PC-3 (cell line): ENCODE measurements around the gene HPF1. TPM values are rescaled to one million over a fixed set of nuclear protein-coding genes. Genes with fewer than 3 reads are reported as not detected.

ENCODE experiments used
- ATAC-seq: fragments of 200-7000 bp; cut with Tn5 transposase; 2 replicates; pipeline ENCODE4 v1.9.1; 2020; ENCODE audit warnings: mild to moderate bottlenecking, moderate library complexity
- BruUV-seq: library from RNA; stranded (reverse); fragments of 400-500 nt; replicated peaks from 2 replicates; lab custom pipeline; 2021; lab: Mats Ljungman, UMichigan
- CTCF ChIA-PET: fragments of 300-600 bp; sonication (Branson Sonifier 250); formaldehyde crosslinking; loops from one replicate; lab custom pipeline; 2022; ENCODE audit warnings: antibody characterized with exemption; lab: Charles Lee
- POLR2A ChIA-PET: fragments of 300-600 bp; sonication (Branson Sonifier 250); formaldehyde crosslinking; loops from one replicate; lab custom pipeline; 2022; ENCODE audit warnings: antibody characterized with exemption; ENCODE audit not compliant: unreplicated experiment; lab: Charles Lee
- DNase-seq: peaks from one replicate; pipeline ENCODE4 v3.0.0-alpha.2; 2015
- H2AFZ ChIP-seq: fragments of 300-600 bp; sonication (generic); 2 replicates; pipeline ENCODE4 v1.6.0; 2016; ENCODE audit warnings: antibody characterized with exemption, low read length
- H3F3A ChIP-seq: fragments of 300-600 bp; sonication (generic); one replicate; pipeline ENCODE4 v1.6.0; 2017; ENCODE audit warnings: antibody characterized with exemption, low read length, control low read depth, mild to moderate bottlenecking; ENCODE audit not compliant: unreplicated experiment
- H3K27ac ChIP-seq: fragments of 300-600 bp; sonication (generic); 2 replicates; pipeline ENCODE4 v1.5.1; 2016; ENCODE audit warnings: mild to moderate bottlenecking, low read length
- H3K27me3 ChIP-seq: fragments of 300-600 bp; sonication (generic); 2 replicates; pipeline ENCODE4 v1.6.1; 2016; ENCODE audit warnings: low read length, mixed read lengths
- H3K36me3 ChIP-seq: fragments of 300-600 bp; sonication (generic); 2 replicates; pipeline ENCODE4 v1.6.1; 2016; ENCODE audit warnings: low read depth, mixed run types, low read length, mixed read lengths
- H3K4me1 ChIP-seq: fragments of 300-600 bp; sonication (generic); 2 replicates; pipeline ENCODE4 v1.5.1; 2016; ENCODE audit warnings: low read length; ENCODE audit not compliant: insufficient read depth
- H3K4me2 ChIP-seq: fragments of 300-600 bp; sonication (generic); 2 replicates; pipeline ENCODE4 v1.6.0; 2016; ENCODE audit warnings: low read length
- H3K4me3 ChIP-seq: fragments of 300-600 bp; sonication (generic); 2 replicates; pipeline ENCODE4 v1.5.1; 2016; ENCODE audit warnings: mild to moderate bottlenecking, low read length, mixed read lengths
- H3K79me2 ChIP-seq: fragments of 300-600 bp; sonication (generic); 2 replicates; pipeline ENCODE4 v1.6.1; 2017; ENCODE audit warnings: low read length, mixed read lengths
- H3K9ac ChIP-seq: fragments of 300-600 bp; sonication (generic); 2 replicates; pipeline ENCODE4 v1.6.0; 2016; ENCODE audit warnings: mild to moderate bottlenecking, low read length
- H3K9me2 ChIP-seq: fragments of 300-600 bp; sonication (generic); replicated peaks from 2 replicates; pipeline ENCODE4 v1.6.1; 2016; ENCODE audit warnings: mixed run types, low read length, mixed read lengths
- H3K9me3 ChIP-seq: fragments of 300-600 bp; sonication (generic); 2 replicates; pipeline ENCODE4 v1.6.1; 2016; ENCODE audit warnings: low read length, mixed read lengths
- H4K20me1 ChIP-seq: fragments of 300-600 bp; sonication (generic); 2 replicates; pipeline ENCODE4 v1.6.1; 2016; ENCODE audit warnings: low read length, mixed read lengths
- EZH2 ChIP-seq: fragments of 300-600 bp; sonication (generic); IDR thresholded peaks from one replicate; pipeline ENCODE4 v1.6.1; 2017; ENCODE audit warnings: antibody characterized with exemption, mild to moderate bottlenecking, low read length; ENCODE audit not compliant: unreplicated experiment
- EZH2phosphoT487 ChIP-seq: fragments of 300-600 bp; sonication (generic); IDR thresholded peaks from 2 replicates; pipeline ENCODE4 v1.6.1; 2018; ENCODE audit warnings: mild to moderate bottlenecking, antibody characterized with exemption, low read length, borderline replicate concordance
- intact Hi-C: fragments of 100-400 bp; cut with micrococcal nuclease; formaldehyde crosslinking; loops from 2 replicates; pipeline ENCODE4 v1.9.0; 2023
- total RNA-seq: library from RNA; depleted of rRNA; stranded (reverse); fragments of >200 nt; gene quantifications from 2 replicates; pipeline ENCODE4 v1.2.3, GENCODE V29; 2014
- TF ChIP-seq, protein P1 (sequence below): fragments of 300-600 bp; sonication (generic); conservative IDR thresholded peaks from 2 replicates; pipeline ENCODE4 v1.5.1; 2017; ENCODE audit warnings: antibody characterized with exemption, low read depth, mild to moderate bottlenecking, low read length

Gene HPF1
- total RNA-seq, 1 experiment from 2014 or later = 10.6 TPM

DNA sequence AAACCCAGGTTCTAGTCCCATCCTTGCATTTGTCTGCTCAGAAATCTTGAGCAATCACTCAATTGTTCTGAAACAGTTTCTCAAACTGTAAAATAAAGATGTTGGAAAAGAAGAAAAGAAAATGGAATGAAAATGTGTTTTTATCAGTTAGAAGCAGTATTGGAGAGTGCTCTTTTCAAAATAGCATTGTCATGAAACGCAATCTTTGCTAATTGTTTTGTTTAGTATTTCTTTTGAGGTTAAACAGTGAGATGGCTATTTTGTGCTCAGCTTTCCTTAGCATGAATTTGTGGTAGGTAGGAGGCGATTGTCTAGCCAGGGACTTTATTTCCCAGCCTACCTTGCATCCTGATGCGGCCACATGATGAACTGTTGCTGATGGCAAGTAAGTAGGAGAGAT lies 10.6 kb upstream of the HPF1 start:
- no peak overlapping the region for H3K4me3 ChIP-seq

DNA sequence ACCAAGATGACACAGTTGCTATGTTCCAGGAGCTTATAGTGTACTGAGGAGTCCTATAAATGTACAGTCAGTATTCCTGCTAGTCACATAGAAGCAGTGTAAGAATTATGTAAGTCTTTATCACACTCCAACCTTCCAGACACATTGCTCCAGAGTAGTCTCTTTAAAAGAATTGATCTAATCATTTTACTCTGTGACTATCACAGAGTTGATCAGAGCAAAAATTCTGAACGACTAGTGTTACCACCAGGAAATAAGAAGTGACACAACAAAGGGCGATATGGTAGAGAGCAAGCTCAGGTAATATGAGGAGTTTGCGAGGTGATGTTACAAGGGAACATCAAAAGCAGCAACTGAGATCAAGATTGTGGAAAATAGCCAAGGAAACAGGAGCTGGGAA lies 9.0 kb upstream of the HPF1 start:
- ATAC-seq = no peak
- no peaks in the 10 kb centered on the region for H4K20me1 ChIP-seq
- CTCF ChIA-PET = no interaction called here

More for the DNA sequence above, 10.6 kb upstream of the HPF1 start:
- intact Hi-C loops = no loop called here
- Histone ChIP-seq H3K9ac (no peak overlapping the region), H4K20me1 (no peaks in the 10 kb centered on the region), H3K9me3 (no peaks in the 10 kb centered on the region), H3K36me3 (no peaks in the 10 kb centered on the region), H3K27me3 (no peaks in the 10 kb centered on the region), H3K4me2 (no peak overlapping the region), H3K4me1 (no peaks in the 10 kb centered on the region), H3K79me2 (no peaks in the 10 kb centered on the region), H3K27ac (no peak overlapping the region), H3K9me2 (no peaks in the 10 kb centered on the region), H2AFZ (no peak overlapping the region), H3F3A (no peaks in the 10 kb centered on the region)
- no TSS peak for BruUV-seq
- CTCF ChIA-PET = no interaction called here
- DNase-seq (no peak), ATAC-seq (no peak)
- POLR2A ChIA-PET = no interaction called here
- TF ChIP-seq EZH2phosphoT487 = no peak
- no peak for TF ChIP-seq EZH2
- TF ChIP-seq, protein P1, sequence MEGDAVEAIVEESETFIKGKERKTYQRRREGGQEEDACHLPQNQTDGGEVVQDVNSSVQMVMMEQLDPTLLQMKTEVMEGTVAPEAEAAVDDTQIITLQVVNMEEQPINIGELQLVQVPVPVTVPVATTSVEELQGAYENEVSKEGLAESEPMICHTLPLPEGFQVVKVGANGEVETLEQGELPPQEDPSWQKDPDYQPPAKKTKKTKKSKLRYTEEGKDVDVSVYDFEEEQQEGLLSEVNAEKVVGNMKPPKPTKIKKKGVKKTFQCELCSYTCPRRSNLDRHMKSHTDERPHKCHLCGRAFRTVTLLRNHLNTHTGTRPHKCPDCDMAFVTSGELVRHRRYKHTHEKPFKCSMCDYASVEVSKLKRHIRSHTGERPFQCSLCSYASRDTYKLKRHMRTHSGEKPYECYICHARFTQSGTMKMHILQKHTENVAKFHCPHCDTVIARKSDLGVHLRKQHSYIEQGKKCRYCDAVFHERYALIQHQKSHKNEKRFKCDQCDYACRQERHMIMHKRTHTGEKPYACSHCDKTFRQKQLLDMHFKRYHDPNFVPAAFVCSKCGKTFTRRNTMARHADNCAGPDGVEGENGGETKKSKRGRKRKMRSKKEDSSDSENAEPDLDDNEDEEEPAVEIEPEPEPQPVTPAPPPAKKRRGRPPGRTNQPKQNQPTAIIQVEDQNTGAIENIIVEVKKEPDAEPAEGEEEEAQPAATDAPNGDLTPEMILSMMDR = no peak

DNA sequence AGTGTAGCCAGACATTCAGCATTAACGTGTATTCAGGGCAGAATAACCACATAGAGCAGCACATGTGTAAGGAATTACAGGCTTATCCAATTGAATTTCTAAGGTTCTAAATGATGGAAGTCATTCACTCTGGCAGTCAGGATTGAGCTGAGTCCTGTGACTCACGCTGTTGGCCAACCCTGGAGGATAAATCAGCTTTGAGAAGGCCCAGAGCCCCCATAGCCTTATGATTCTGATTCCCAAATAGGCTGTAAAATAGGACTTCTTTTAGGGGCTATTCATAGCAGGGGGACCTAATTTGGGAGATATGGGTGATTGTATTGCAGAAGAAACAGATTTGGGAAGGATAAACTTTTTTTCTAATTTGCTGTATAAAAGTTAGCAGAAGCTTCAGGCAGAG lies 8.1 kb upstream of the HPF1 start:
- H3K27ac ChIP-seq = no peak overlapping the region
- ChIA-PET CTCF (no interaction called here), POLR2A (no interaction called here)
- no peaks in the 10 kb centered on the region for H4K20me1 ChIP-seq
- no peaks in the 10 kb centered on the region for H3K4me1 ChIP-seq
- no peak overlapping the region for H3K9ac ChIP-seq
- intact Hi-C loops = no loop called here
- H3K9me2 ChIP-seq = no peaks in the 10 kb centered on the region
- no peak overlapping the region for H2AFZ ChIP-seq
- BruUV-seq = no TSS peak
- H3F3A ChIP-seq = no peaks in the 10 kb centered on the region
- no peak for TF ChIP-seq EZH2phosphoT487
- no peak for TF ChIP-seq EZH2
- TF ChIP-seq, protein P1 = no peak
- H3K27me3 ChIP-seq = no peaks in the 10 kb centered on the region
- H3K4me2 ChIP-seq = no peak overlapping the region
- no peak overlapping the region for H3K4me3 ChIP-seq
- ATAC-seq (no peak), DNase-seq (no peak)
- no peaks in the 10 kb centered on the region for H3K36me3 ChIP-seq
- H3K9me3 ChIP-seq = no peaks in the 10 kb centered on the region
- no peaks in the 10 kb centered on the region for H3K79me2 ChIP-seq

More for the DNA sequence above, 9.0 kb upstream of the HPF1 start:
- POLR2A ChIA-PET = no interaction called here
- H3K4me3 ChIP-seq = no peak overlapping the region
- intact Hi-C loops = no loop called here
- H3K9me2 ChIP-seq = no peaks in the 10 kb centered on the region
- no peaks in the 10 kb centered on the region for H3K4me1 ChIP-seq
- H3F3A ChIP-seq = no peaks in the 10 kb centered on the region
- H3K9ac ChIP-seq = no peak overlapping the region
- no peaks in the 10 kb centered on the region for H3K9me3 ChIP-seq
- H3K36me3 ChIP-seq = no peaks in the 10 kb centered on the region
- no peak overlapping the region for H3K27ac ChIP-seq
- no peaks in the 10 kb centered on the region for H3K79me2 ChIP-seq
- no peak for DNase-seq
- H2AFZ ChIP-seq = no peak overlapping the region
- H3K27me3 ChIP-seq = no peaks in the 10 kb centered on the region
- TF ChIP-seq, protein P1 = no peak
- TF ChIP-seq EZH2 (no peak), EZH2phosphoT487 (no peak)
- no peak overlapping the region for H3K4me2 ChIP-seq
- no TSS peak for BruUV-seq
